T-helper 1 cell (primary cell): ENCODE measurements around the gene PAQR4.

Experiments used
- DNase-seq, 5 donors: peaks; one replicate each; pipeline ENCODE4 v3.0.0-alpha.2; 2012 to 2020

PAQR4 gene

DNA sequence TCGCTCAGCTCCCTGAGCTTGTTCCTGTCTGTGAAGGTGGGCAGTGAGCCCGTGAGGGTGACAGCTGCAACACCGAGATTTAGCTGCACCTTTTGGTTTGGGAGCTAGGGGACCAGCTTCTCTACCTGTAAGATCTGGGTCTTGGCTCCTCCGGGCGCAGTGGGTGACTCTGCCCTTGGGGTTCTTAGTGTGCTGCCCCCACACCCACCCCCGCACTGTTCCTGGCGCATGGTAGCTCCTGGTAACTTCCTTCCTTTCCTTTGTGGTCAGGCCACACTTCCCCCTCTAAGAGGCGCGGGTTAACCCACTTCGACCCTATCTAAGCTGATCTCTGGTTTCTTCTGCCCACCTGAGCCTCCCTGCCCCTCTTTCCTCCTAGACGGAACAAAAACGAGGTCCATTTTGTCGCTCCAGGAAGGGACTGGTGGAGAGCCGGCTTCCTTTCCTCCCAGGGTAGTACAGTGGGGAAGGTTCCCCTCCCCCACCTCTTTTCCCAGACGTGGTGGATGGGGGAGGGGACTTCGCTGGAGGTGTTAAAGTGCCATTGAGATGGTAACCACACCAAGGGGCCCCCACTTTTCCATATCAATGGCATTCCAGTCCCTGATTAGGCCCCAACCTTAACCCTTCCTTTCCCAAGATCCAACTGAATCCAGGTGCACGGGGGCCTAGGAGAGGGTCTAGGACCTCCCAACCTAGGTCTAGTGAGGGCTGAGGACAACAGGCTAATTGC lies 39.0 kb downstream of the PAQR4 start:
- no peak for DNase-seq

DNA sequence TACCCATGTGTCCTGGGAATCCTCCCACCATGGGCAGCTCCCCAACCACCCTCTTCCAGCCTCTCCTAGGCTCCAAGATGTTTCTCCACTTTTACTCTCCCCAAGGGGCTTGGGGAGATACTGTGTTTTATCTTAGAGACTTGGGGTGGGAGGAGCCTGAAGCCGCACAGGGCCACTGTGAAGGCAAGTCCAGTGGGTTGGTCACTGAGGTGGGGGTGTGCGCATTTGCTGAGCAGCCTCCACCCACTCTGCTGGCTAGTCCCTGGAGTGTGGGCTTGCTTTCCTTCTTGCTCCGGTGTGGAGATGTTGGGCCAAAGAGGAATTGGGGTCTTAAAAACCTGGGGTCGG lies 39.5 kb downstream of the PAQR4 start:
- DNase-seq = no peak

DNA sequence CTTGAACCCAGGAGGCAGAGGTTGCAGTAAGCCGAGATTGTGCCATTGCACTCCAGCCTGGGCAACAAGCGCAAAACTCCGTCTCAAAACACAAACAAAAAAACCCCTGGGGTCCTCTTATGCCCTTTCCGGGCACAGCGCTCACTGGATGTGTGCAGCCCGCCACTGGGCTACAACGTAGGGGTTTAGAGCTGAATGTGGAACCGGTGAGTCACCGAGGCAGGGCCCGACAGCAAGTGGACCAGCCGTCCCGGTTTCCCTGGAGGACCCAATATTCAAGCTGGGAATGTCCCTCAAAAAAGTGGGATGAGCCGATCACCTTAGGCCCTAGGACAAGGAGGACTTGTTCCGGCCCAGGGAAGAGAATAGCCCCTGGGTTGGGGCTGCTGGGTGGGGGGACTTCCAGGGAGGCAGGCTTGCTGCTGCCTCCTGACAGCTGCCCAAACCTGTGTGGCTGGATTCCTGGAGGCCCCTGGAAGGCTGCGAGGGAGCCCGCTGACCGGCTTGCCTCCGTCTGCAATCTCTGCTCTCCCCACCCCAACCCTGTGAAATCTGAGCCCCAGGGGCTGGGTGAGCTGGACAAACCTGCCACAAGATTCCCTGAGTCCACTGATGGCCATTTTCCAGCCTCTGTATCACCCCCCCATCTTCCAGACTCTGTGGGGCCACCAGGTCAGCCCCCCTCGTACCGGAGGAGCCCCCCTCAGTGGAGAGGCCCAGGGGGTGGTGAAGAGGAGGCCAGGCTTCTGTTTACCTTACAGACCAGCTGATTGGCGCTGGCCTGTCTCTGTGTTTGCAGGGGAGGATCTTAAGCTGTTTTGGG lies 40.6 kb downstream of the PAQR4 start:
- DNase-seq = no peak

DNA sequence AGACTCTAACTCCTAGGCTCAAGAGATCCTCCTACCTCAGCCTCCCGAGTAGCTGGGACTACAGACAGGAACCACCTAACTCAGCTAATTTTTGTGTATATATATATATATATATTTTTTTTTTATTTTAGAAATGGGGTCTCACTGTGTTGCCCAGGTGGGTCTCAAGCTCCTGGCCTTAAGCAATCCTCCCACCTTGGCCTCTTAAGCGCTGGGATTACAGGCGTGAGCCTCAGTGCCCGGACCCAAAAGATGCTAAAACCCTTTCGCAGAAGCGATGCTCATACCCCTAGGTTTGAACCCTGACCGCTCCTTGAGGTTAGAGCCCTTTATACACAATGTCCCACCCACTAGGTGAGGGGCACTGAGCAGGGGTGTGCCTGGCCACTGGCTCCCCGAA lies 41.4 kb downstream of the PAQR4 start:
- no peak for DNase-seq

DNA sequence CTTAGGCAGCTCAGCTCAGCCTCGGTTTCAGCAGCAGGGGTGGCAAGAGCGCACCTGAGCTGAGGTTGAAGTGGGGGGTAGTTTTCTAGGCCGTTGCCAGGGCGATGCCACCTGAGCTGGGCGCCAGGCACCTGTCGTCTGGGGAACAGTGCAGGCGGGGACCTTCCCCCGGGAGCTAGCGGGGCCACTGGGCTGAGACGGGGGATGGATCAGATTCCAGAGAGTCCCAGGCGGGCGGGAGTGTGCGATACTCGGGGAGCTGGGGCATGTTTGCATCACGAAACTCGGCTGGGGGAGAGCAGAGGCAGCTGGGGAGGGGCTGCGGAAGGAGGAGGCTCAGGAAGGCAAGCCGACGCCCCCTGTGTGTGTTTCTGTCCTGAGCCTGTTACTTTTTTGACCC lies 43.1 kb downstream of the PAQR4 start:
- no peak for DNase-seq

DNA sequence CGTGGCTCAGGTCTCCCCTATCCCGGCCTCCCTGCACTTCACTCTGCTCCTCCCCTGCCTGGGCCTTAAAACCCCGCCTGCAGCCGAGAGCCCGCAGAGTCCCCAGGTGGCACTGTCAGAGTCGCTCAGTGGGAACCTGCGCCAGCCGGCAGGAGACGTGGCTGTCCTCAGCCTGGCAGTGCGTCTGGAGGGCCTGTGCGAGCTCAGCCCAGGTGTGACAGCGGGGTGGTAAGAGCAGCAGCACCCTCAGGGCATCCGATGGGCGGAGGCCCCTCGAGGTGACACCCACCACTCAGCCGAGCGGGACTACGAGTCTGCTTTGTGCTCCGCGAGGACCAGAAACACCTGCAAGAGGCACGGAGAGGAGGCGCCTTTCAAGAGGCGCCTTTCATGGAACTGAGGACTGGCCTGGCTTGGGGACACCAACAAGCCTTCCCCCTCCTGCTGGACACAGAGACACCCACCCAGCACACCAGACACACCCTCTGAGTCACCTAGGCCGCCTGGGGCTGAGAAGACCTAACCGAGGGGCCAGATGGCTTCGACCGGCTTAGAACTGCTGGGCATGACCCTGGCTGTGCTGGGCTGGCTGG lies 43.8 kb downstream of the PAQR4 start, which contains the start of gene CLDN9:
Gene CLDN9, plus strand, starts transcription at position 96 of the 593 bp plus-strand sequence. Its CDS starts 440 bp downstream, at position 536.
- DNase-seq = no peak

DNA sequence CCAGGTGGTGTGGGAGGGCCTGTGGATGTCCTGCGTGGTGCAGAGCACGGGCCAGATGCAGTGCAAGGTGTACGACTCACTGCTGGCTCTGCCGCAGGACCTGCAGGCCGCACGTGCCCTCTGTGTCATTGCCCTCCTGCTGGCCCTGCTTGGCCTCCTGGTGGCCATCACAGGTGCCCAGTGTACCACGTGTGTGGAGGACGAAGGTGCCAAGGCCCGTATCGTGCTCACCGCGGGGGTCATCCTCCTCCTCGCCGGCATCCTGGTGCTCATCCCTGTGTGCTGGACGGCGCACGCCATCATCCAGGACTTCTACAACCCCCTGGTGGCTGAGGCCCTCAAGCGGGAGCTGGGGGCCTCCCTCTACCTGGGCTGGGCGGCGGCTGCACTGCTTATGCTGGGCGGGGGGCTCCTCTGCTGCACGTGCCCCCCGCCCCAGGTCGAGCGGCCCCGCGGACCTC lies 44.4 kb downstream of the PAQR4 start:
- DNase-seq = no peak

DNA sequence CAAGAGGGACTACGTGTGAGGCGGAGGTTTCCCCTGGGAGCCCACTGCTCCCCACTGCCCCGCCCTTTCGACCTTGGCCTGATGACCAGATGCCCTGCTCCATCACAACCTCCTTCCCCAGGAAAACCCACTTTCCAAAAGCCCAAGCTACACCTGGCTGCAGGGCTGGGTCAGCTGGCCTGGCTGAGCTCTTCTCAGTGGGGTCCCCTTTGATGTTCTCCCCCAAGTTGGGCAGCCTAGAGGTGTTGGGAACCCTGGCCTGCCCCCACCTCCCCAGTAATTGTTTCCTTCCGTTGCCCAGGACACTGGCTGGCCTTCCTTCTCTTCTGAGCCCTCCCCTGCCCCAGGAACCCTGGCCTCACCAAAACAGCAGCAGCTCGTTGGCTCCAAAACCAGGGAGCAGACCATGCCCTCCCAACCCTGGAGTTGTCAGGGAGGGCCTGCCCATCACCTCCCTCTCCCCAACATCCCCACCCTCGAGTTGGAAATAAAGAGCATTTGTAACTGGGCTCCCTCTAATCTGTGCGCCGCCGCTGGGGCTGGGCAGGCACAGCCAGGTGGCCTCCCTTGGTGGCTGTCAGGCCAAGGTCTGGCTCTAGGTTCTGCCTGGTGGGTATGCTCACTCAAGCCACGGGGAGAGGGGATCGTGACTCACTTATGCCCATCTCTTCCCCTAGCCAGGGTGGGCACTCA lies 45.0 kb downstream of the PAQR4 start:
- DNase-seq = no peak

DNA sequence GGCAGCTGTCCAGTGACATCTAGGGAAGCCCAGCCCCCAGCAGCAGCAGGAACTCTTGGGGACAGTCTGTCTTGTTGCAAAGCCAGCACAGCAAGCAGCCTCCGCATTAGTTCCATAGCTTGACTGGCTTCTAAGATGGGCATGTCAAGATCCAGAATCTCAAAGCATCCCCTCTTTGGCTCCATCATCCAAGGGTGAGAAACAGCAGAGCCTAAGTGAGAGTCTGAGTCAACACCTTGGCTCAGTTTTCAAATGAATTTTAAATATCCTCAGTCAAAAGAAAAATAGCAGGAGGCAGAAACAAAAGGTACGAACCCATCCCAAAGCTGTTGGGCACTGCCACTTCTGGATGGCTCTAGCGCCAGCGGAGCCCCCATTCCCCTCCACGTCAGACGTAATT lies 45.8 kb downstream of the PAQR4 start:
- no peak for DNase-seq

DNA sequence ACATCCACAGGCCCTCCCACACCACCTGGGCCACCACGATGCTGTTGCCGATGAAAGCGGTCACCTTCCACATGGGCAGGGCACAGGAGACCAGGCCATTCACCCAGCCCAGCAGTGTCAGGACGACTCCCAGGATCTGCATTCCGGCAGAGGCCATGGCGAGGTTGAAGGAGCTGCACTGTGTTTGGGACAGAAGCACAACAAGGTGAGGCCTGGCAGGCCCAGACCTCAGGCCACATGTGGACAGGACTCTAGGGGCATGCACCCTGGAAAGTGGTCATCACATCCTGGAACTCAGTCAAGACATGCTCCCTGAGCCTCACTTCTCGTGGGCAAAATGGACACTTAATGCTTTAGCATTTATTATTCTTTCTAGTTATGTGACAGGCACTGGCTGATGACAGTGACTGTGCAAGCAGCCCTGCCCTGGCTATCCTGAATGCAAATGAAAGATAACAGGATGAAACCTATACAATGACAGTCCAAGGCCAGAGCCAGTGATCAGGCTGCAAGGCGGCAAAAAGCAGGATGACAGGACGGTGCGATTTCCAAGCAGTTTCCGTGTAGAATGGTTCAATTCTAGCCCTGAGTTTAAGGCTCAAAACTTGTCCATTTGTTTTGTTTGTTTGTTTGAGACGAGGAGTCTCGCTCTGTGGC lies 46.8 kb downstream of the PAQR4 start:
- DNase-seq = no peak

DNA sequence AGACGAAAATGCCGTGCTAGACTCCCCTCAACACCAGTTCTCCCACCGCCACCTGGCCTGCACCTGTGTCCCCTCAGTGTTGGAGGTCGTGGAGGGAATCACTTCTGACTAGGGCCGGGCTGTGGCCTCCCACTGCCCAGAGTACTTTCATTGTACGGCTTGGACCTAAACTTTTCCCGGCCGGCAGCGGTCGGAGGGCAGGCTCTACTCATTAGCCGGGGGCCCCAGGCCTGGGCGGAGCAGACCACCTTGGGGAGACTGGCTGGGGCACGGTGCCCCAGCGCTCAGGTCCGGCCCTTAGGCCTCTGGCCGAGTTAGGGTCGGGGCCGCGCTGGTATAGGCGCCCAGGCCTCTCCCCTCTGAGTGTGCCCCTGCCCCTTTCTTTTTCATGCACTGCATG lies 48.2 kb downstream of the PAQR4 start:
- DNase-seq = no peak

DNA sequence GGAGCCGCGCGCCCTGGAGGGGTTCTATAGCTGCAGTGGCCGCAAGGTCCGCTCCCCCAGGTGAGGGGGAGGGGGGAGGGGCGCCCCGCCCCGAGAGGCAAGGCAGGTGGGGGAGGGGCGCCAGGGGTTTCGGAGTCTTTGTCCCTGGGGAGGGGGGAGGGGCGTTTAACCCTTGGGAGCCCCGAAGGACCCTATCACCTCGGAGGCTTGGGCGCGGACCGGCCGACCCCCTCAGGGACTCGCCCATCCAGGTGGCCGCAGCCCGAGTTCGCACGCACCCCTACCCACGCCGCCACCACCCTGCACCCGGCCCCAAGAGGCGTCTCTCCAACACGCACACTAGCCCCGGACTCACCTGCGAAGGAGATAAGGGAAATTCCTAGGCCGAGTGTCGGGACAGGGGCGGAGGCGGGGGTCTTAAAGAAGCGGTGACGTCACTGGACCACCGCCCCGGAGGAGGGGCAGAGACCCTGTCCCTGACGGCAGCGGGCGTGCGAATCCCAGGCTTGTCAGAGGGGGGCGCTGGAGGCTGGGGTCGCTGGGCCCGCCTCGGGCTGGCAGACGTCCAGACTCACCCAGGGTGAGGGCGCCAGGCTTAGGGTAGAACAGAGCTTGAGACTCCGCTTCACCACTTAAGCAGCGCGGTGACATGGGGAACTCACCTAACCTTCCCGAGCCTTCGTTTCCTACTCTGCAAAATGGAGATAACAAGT lies 48.8 kb downstream of the PAQR4 start, which contains the start of gene CLDN6:
Gene CLDN6, minus strand, starts transcription at position 390 of the 713 bp plus-strand sequence. CDS start 2,162 bp downstream, outside the sequence.
- no peak for DNase-seq

DNA sequence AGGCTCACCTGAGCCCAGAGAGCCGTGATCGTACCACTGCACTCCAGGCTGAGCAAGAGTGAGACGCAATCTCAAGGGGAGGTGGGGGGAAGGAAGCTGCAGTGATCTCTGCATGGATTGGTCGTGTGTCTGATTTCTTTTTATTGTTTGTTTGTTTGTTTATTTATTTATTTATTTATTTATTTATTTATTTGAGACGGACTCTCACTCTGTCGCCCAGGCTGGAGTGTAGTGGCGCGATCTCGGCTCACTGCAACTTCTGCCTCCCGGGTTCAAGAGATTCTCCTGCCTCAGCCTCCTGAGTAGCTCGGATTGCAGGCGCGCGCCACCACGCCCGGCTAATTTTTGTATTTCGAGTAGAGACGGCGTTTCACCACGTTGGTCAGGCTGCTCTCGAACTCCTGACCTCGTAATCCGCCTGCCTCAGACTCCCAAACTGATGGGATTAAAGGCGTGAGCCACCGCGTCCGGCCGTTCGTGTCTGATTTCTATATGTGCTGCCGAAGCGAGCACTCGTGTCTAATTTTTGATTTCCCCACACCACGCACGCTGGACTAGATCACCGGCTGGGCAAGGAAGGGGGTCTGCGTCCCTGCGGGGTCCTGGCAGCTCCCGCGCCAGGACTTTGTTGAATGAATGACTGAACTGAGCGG lies 50.6 kb downstream of the PAQR4 start:
- DNase-seq = no peak

DNA sequence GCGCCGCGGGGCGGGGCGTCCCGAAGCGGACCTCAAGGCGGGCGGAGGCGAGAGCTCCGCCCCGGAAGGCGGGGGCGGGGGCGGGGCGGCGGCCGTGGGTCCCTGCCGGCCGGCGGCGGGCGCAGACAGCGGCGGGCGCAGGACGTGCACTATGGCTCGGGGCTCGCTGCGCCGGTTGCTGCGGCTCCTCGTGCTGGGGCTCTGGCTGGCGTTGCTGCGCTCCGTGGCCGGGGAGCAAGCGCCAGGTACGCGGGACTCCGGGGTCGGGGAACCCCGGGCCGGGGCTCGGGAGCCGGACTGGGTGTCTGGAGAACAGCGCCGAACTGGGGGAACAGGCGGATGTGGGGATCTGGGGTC lies 51.1 kb downstream of the PAQR4 start, which contains the start of gene TNFRSF12A:
Gene TNFRSF12A, plus strand, starts transcription at position 122 of the 357 bp plus-strand sequence. Its CDS starts 30 bp downstream, at position 152.
- DNase-seq = peak; percentile 50 to 81 (median 53)

DNA sequence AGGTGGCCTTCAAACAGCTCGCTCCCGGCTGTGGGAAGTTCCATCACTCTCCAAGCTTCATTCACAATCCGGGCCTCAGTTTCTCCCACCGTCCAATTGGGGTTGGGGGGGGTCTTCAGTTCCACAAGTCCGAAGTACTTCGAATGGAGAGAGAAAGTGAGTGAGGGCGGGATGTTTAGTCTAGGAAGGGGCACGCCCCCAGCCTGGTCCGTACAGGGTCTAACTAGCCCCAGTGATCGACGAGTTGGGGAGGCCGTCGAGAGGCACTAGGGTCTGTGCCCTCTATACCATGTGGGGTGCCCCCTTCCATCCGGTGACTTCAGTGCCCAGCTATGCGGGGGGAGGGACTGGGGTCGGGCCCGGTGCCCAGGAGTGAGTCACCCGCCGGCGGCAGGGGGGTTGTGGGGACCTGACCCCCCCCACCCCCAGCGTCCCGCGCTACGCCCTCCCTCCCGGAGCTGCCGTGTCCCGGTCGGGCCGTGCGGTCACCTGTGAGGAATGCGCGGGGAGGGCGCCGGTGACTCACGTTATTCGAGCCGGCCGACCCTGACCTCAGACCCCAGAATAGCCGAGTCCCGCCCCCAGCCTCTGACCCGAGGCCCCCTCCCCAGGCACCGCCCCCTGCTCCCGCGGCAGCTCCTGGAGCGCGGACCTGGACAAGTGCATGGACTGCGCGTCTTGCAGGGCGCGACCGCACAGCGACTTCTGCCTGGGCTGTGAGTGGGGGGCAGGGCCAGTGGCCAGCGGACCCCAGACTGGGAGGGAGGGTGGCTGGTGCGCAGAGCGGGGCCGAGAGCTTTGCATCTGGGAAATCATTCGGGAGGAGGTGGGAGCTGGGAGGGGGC lies 51.7 kb downstream of the PAQR4 start:
- peak; percentile 33 to 72 (median 63) for DNase-seq

DNA sequence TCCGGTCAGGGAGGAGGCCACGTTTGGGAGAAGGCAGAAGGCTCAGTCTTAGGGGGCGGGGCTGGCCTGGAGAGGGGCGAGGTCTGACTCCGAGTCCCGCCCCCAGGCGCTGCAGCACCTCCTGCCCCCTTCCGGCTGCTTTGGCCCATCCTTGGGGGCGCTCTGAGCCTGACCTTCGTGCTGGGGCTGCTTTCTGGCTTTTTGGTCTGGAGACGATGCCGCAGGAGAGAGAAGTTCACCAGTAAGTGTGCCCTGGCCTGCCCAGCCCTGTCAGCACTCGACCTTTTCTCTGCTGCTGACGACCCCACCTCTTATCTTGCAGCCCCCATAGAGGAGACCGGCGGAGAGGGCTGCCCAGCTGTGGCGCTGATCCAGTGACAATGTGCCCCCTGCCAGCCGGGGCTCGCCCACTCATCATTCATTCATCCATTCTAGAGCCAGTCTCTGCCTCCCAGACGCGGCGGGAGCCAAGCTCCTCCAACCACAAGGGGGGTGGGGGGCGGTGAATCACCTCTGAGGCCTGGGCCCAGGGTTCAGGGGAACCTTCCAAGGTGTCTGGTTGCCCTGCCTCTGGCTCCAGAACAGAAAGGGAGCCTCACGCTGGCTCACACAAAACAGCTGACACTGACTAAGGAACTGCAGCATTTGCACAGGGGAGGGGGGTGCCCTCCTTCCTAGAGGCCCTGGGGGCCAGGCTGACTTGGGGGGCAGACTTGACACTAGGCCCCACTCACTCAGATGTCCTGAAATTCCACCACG lies 52.5 kb downstream of the PAQR4 start:
- peak; percentile 51 to 76 (median 64) for DNase-seq

DNA sequence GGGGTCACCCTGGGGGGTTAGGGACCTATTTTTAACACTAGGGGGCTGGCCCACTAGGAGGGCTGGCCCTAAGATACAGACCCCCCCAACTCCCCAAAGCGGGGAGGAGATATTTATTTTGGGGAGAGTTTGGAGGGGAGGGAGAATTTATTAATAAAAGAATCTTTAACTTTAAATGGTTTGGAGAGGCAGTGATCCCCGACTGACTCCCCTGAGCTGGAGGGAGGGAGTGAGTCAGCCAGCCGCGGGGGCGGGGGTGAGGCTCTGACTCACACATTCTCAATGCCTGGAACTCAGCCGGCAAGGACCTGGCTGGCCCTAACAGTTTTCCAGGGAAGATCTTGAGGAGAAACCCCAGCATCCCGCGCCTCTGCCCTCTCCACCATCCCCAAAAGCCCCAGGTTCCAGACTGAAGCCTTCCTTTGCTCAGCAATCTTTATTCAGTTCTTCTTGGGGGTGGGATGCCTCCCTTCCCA lies 53.1 kb downstream of the PAQR4 start:
- DNase-seq = peak; percentile 48 to 72 (median 64)

DNA sequence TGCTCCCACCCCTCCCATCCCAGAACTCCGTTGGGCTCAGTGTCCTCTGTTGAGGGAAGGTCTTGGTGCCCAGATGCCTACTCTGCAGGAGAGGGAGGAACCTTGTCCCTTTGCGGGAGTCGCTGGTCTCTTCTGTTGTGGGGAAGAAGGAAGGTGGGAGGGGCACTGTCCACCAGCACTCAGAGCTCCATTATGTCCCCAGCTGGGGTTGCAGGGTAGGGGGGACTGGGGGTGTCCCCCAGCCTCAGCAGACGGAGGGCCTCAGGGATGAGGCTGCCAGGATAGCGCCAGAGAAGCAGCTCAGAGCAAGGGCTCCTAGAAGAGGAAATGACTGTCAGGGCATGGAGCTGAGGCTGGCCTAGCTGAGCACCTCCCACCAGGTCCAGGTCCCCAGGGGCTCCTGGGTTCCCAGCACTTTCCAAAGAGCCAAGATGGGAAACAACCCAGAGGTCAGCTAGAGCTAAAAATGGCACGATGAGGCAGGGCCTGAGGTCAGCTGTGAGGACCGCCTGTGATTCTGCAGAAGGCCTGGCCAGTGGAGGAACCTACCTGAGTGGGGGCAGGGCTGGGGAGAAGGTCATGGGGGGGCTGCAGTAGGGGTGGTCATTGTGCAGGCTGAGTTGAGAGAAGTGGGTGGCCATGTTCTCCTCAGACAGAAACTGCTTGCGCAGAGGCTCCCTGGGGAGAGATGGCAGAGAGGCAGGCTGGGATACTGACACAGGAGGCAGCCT lies 53.7 kb downstream of the PAQR4 start:
- DNase-seq = no peak
